Ishikawa (cell line): Measurements from ENCODE around the gene SLF1.

ENCODE experiments used
- RAD21 ChIP-seq: IDR thresholded peaks from 2 replicates; pipeline ENCODE4 v1.6.1; 2012; ENCODE audit warnings: low read depth
- YY1 ChIP-seq: IDR thresholded peaks from 2 replicates; pipeline ENCODE4 v1.6.1; 2012; ENCODE audit warnings: low read depth

DNA sequence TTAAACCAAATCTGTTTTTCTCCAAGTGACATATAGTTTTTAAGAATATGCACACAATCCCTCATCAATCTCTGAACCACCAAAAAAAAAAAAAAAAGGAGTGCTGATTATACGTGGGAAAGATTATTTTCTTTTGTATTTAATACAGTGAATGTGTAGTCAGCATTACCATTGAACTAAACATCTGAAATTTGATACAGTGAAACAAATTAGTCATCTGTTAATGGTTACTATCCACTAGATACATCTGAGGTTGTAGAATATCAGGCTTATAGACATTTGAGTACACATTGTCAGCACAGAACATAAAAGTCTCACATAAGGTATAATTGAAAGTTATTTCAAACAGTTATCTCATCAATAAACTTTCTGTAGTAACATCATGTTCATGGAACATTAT is 87.0 kb downstream of the SLF1 start:
- TF ChIP-seq RAD21 (no peak), YY1 (no peak)
